ENCODE measurements around the gene DCST1. TPM values are rescaled to one million over a fixed set of nuclear protein-coding genes. Genes with fewer than 3 reads are reported as not detected.

The DCST1 gene
- total RNA-seq, 1 experiment from 2014 or later, result 0.15 TPM

- no peak for TF ChIP-seq PRRX2 (CRISPR knock-in tag; IDR thresholded peaks at IDR 0.05)
Observed at GRCh38 chr1:155030899-155031298, 2.7 kb upstream of the DCST1 start (continued).

GRCh38 chr1:155032886-155033285 is 738 bp upstream of the DCST1 start:
- DNase-seq (ENCODE audit: low spot score) (no peak), ATAC-seq (no peak)
- Mint-ChIP-seq H3K27ac (no peak overlapping the region), H3K36me3 (no peaks in the 10 kb centered on the region), H3K27me3 (ENCODE audit: low read depth) (peaks cover 8% of the 10 kb centered on the region; the same call in 1 of the 2 replicates), H3K9me3 (no peaks in the 10 kb centered on the region), H3K4me3 (no peak overlapping the region), H3K4me1 (no peaks in the 10 kb centered on the region)
- CTCF ChIA-PET, result interaction anchor here (0.9 to 4.0 kb wide), 7 partner anchors 12 to 135 kb away, joined by 3 to 15 read pairs (median 4); partner anchors contain the start of gene ADAM15
- POLR2A ChIA-PET, result no interaction called here
- TF ChIP-seq, protein P1, sequence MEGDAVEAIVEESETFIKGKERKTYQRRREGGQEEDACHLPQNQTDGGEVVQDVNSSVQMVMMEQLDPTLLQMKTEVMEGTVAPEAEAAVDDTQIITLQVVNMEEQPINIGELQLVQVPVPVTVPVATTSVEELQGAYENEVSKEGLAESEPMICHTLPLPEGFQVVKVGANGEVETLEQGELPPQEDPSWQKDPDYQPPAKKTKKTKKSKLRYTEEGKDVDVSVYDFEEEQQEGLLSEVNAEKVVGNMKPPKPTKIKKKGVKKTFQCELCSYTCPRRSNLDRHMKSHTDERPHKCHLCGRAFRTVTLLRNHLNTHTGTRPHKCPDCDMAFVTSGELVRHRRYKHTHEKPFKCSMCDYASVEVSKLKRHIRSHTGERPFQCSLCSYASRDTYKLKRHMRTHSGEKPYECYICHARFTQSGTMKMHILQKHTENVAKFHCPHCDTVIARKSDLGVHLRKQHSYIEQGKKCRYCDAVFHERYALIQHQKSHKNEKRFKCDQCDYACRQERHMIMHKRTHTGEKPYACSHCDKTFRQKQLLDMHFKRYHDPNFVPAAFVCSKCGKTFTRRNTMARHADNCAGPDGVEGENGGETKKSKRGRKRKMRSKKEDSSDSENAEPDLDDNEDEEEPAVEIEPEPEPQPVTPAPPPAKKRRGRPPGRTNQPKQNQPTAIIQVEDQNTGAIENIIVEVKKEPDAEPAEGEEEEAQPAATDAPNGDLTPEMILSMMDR (IDR thresholded peaks at IDR 0.05), result no peak
- no peak for TF ChIP-seq ZNF512 (CRISPR knock-in tag; IDR thresholded peaks at IDR 0.05; ENCODE audit: borderline replicate concordance)
- TF ChIP-seq, protein P2, sequence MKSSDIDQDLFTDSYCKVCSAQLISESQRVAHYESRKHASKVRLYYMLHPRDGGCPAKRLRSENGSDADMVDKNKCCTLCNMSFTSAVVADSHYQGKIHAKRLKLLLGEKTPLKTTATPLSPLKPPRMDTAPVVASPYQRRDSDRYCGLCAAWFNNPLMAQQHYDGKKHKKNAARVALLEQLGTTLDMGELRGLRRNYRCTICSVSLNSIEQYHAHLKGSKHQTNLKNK (CRISPR knock-in tag; IDR thresholded peaks at IDR 0.05), result no peak
- no peak for TF ChIP-seq GABPB1 (CRISPR knock-in tag; IDR thresholded peaks at IDR 0.05)
- no peak for TF ChIP-seq ESRRA (CRISPR knock-in tag; IDR thresholded peaks at IDR 0.05; ENCODE audit: borderline replicate concordance)
- no peak for TF ChIP-seq ZNF416 (CRISPR knock-in tag; IDR thresholded peaks at IDR 0.05)
- TF ChIP-seq, protein P3, sequence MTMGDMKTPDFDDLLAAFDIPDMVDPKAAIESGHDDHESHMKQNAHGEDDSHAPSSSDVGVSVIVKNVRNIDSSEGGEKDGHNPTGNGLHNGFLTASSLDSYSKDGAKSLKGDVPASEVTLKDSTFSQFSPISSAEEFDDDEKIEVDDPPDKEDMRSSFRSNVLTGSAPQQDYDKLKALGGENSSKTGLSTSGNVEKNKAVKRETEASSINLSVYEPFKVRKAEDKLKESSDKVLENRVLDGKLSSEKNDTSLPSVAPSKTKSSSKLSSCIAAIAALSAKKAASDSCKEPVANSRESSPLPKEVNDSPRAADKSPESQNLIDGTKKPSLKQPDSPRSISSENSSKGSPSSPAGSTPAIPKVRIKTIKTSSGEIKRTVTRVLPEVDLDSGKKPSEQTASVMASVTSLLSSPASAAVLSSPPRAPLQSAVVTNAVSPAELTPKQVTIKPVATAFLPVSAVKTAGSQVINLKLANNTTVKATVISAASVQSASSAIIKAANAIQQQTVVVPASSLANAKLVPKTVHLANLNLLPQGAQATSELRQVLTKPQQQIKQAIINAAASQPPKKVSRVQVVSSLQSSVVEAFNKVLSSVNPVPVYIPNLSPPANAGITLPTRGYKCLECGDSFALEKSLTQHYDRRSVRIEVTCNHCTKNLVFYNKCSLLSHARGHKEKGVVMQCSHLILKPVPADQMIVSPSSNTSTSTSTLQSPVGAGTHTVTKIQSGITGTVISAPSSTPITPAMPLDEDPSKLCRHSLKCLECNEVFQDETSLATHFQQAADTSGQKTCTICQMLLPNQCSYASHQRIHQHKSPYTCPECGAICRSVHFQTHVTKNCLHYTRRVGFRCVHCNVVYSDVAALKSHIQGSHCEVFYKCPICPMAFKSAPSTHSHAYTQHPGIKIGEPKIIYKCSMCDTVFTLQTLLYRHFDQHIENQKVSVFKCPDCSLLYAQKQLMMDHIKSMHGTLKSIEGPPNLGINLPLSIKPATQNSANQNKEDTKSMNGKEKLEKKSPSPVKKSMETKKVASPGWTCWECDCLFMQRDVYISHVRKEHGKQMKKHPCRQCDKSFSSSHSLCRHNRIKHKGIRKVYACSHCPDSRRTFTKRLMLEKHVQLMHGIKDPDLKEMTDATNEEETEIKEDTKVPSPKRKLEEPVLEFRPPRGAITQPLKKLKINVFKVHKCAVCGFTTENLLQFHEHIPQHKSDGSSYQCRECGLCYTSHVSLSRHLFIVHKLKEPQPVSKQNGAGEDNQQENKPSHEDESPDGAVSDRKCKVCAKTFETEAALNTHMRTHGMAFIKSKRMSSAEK (CRISPR knock-in tag; IDR thresholded peaks at IDR 0.05; ENCODE audit: borderline replicate concordance), result no peak
- TF ChIP-seq GRHL2 (CRISPR knock-in tag; IDR thresholded peaks at IDR 0.05; ENCODE audit: insufficient replicate concordance, severe bottlenecking), result no peak
- TF ChIP-seq, protein P4, sequence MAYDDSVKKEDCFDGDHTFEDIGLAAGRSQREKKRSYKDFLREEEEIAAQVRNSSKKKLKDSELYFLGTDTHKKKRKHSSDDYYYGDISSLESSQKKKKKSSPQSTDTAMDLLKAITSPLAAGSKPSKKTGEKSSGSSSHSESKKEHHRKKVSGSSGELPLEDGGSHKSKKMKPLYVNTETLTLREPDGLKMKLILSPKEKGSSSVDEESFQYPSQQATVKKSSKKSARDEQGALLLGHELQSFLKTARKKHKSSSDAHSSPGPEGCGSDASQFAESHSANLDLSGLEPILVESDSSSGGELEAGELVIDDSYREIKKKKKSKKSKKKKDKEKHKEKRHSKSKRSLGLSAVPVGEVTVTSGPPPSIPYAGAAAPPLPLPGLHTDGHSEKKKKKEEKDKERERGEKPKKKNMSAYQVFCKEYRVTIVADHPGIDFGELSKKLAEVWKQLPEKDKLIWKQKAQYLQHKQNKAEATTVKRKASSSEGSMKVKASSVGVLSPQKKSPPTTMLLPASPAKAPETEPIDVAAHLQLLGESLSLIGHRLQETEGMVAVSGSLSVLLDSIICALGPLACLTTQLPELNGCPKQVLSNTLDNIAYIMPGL (CRISPR knock-in tag; IDR thresholded peaks at IDR 0.05), result no peak

DNA sequence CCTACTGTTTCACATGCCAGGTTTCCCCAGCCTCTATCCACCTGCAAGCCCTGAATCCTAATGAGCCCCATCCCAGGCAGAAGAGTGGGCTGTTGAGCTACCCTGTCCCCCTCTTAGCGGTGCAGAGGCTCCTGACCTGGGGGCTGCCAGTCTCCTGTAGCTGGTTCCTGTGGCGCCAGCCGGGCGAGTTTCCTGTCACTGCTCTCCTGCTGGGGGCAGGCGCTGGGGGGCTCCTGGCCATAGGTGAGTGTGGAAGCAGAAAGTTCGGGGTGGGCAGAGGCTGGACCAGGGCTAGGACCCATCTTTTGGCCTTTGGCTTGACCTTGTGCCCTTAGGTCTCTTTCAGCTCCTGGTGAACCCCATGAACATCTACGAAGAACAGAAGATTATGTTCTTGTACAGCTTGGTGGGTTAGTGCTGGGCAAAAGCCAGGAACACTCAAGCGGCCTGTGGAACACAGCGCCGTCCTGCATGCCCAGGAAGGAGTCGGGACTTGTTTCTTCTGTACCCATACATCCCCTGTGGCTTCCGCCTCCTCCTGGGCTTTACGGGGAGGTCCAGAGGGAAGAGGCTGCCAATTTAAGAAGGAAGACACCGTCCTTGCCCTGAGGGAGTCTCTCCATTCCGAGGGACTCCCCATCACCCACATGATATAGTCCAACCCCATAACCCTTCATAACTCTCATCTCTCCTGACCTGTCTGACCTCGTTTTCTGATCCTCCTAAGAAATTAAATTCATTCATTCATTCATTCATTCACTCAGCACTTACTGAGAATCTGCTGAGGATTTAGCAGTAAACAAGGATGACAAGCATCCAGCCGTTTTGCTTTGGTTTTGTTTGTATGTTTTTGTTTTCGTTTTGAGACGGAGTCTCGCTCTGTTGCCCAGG is 939 bp downstream of the DCST1 start:
- CTCF ChIA-PET, result interaction anchor here (1.8 to 4.0 kb wide), 3 partner anchors 10 to 17 kb away, joined by 4 to 15 read pairs (median 7); no protein-coding TSS in a partner anchor
- H3K27ac Mint-ChIP-seq, result no peak overlapping the region
- no peaks in the 10 kb centered on the region for H3K9me3 Mint-ChIP-seq
- no peak for ATAC-seq
- TF ChIP-seq ZBTB43 (CRISPR knock-in tag; IDR thresholded peaks at IDR 0.05), result no peak
- H3K27me3 Mint-ChIP-seq (ENCODE audit: low read depth), result peaks cover 12% of the 10 kb centered on the region; the same call in 1 of the 2 replicates
- no peak for DNase-seq (ENCODE audit: low spot score)
- H3K36me3 Mint-ChIP-seq, result no peaks in the 10 kb centered on the region
- H3K4me1 Mint-ChIP-seq, result no peaks in the 10 kb centered on the region
- POLR2A ChIA-PET, result interaction anchor here (0.6 kb wide), 1 partner anchor 56 kb away, joined by 3 read pairs; no protein-coding TSS in a partner anchor
- H3K4me3 Mint-ChIP-seq, result no peak overlapping the region
